ENCODE measurements around the gene C4orf50. TPM values are rescaled to one million over a fixed set of nuclear protein-coding genes. Genes with fewer than 3 reads are reported as not detected.

Gene C4orf50
- total RNA-seq, 1 experiment from 2014 or later, result 0.17 TPM

- no CpG with 5 or more reads among the region's 9 CpGs for WGBS (ENCODE audit: extremely low coverage, insufficient read length, low lambda C conversion rate)
- DNase-seq, result no peak
- no peak for TF ChIP-seq CTCF (conservative IDR thresholded peaks at IDR 0.05)
Observed at GRCh38 chr4:5965225-5965624, 53.0 kb downstream of the C4orf50 start.

More at GRCh38 chr4:5965225-5965624, 53.0 kb downstream of the C4orf50 start:
- Histone ChIP-seq H2BK120ac (ENCODE audit: low read depth, low read length, poor library complexity, severe bottlenecking) (no peak overlapping the region), H3K18ac (ENCODE audit: insufficient read length, low read depth, low read length) (no peak overlapping the region), H3K9me3 (ENCODE audit: control insufficient read depth, low read depth, low read length) (no peaks in the 10 kb centered on the region), H2BK12ac (ENCODE audit: insufficient read length, low read depth, low read length) (no peak overlapping the region), H2BK15ac (ENCODE audit: low read depth, low read length) (no peak overlapping the region), H3K9ac (ENCODE audit: extremely low read depth, insufficient read length, low read length) (no peak overlapping the region), H3K23me2 (ENCODE audit: insufficient read length, low read depth, low read length, poor library complexity, severe bottlenecking) (no peaks in the 10 kb centered on the region), H3K4me2 (ENCODE audit: insufficient read depth, insufficient read length, low read length) (no peak overlapping the region), H3K14ac (ENCODE audit: insufficient read depth, low read length) (no peak overlapping the region), H3K27me3 (ENCODE audit: insufficient read depth, low read length) (no peaks in the 10 kb centered on the region), H3K4ac (ENCODE audit: low read depth, low read length) (no peak overlapping the region), H4K20me1 (ENCODE audit: control insufficient read depth, insufficient read depth, insufficient read length) (no peaks in the 10 kb centered on the region), H2AK5ac (ENCODE audit: insufficient read length, low read length) (no peak overlapping the region), H2BK20ac (ENCODE audit: low read depth, low read length, poor library complexity, severe bottlenecking) (no peak overlapping the region), H2AFZ (ENCODE audit: low read length) (no peak overlapping the region), H3T11ph (ENCODE audit: low read length) (no peak overlapping the region), H2BK5ac (ENCODE audit: insufficient read length, low read length) (no peak overlapping the region), H3K27ac (ENCODE audit: insufficient read length, low read depth, low read length) (no peak overlapping the region), H4K8ac (replicated peaks; ENCODE audit: insufficient read length, low read depth, low read length) (no peak overlapping the region), H4K5ac (ENCODE audit: insufficient read length, low read depth, low read length) (no peak overlapping the region), H4K91ac (ENCODE audit: insufficient read length, low read depth, low read length) (no peak overlapping the region), H3K23ac (ENCODE audit: insufficient read length, low read depth, low read length) (no peak overlapping the region), H3K79me2 (ENCODE audit: insufficient read depth, low read length) (no peaks in the 10 kb centered on the region), H3K56ac (ENCODE audit: insufficient read length, low read depth, low read length) (no peak overlapping the region), H3K4me1 (ENCODE audit: insufficient read depth, low read length) (no peaks in the 10 kb centered on the region), H3K79me1 (ENCODE audit: insufficient read depth, low read depth, low read length, poor library complexity, severe bottlenecking) (no peaks in the 10 kb centered on the region)
- H3K27ac Mint-ChIP-seq, result no peak overlapping the region
- H3K36me3 Mint-ChIP-seq (ENCODE audit: insufficient read depth in 1 of 3, low read depth in 3 of 3), result no peaks in the 10 kb centered on the region
- H3K4me3 Mint-ChIP-seq, result no peak overlapping the region
- H3K27me3 Mint-ChIP-seq (ENCODE audit: low read depth), result peaks cover 31% of the 10 kb centered on the region
- H3K9me3 Mint-ChIP-seq, result no peaks in the 10 kb centered on the region; a peak in 1 of 5 replicates
- H3K4me1 Mint-ChIP-seq, result peaks cover 11 to 16% of the 10 kb centered on the region in 2 experiments

Measured in H9 (cell line).